ENCODE results near the gene ARMC9.
"Not testable (repeated sequence)": the region's sequence is repeated elsewhere in the genome, so short reads cannot be mapped to it uniquely, and the experiment has no call there.

Gene ARMC9

GRCh38 chr2:231360881-231361371 is 162.5 kb downstream of the ARMC9 start:
- DNase-seq (ENCODE audit: low read depth, low spot score): no peak

DNA sequence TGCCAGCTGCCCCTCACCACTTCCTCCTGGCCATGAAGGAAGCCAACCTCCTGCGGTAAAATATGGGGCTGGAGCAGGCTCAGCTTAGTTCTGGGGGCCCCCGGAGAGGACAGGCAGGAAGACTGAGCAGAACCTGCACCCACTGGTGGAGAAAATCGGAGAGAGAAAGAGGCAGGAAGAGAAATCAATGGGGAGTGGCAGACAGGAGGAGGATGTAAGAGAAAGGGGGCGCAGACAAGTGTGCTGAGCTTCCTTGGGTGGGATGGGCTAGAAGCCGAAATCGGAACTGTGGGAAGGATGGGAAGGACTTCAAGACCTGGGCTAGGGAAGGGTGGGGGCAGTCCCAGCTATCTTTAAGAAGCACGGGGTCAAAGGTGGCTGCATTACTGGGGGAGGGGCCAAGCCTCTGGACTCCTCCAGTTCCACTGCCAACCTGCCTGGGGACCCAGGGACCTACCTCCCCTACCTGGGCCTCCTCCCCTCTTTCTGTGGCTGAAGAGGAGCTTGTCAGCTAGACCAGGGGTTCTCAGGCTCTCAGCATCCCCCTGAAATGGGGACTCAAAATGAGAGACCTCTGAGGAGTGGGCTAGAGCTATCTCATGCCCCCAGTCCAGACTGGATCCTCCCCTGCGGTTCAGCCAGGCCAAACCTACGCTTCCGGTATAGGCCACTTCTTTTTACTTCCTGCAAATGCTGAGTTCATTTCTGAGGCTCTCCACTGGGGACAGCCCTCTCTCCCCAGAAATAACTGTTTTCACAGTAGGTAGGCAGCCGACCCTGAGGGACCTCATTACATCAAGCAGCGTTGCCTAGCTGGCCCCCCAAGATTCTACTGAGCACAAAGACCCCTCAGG is 163.5 kb downstream of the ARMC9 start:
- no peak for DNase-seq (ENCODE audit: low read depth, low spot score)

DNA sequence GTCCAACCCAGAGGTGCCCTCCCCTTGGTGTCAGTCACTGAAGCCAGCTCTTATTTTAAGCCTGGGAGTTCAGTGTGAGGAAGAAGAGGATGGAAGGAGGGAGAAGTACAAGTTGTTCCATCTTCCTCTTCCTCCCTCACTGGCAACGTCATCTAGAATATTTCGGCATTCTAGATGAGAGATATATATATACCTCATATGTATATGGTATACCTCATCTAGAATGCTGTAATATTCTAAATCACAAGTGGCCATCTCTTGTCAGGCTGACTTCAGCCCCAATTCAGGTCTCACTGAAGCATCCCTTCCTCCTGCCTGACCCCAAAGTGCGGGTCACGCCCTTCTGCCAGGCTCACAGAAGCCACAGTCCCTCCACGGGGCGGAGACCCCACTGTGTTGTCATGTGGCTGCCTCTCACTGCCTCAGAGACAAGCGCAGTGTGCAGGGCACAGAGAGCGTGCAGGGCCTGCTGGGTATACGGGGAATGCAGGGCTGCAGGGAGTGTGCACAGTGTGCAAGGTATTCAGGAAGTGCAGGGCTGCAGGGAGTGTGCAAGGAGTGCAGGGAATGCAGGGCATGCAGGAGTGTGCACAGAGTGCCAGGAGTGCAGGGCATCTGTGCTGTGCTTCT is 164.2 kb downstream of the ARMC9 start:
- DNase-seq (ENCODE audit: low read depth, low spot score): no peak

DNA sequence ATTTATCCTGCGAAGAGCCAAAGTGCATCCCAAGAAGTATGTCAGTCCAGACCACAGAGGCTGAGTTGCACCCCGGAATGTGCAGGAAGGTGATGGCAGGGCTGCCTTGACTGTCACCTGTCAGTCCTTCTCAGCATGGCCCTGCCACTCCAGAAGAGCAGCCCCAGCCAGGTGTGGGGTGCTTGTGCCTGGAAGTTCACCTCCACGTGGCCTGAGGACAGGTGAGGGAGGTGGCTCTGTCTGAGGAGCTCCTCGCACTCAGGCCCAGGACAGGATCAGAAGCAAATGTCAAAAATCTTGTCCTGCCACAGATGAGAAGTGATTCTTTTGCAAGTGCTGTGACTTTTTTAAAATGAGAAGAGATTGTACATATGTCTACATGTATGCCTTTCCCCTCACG is 165.6 kb downstream of the ARMC9 start:
- no peak for DNase-seq (ENCODE audit: low read depth, low spot score)

GRCh38 chr2:231364961-231365810 is 166.8 kb downstream of the ARMC9 start:
- no peak for DNase-seq (ENCODE audit: low read depth, low spot score)

DNA sequence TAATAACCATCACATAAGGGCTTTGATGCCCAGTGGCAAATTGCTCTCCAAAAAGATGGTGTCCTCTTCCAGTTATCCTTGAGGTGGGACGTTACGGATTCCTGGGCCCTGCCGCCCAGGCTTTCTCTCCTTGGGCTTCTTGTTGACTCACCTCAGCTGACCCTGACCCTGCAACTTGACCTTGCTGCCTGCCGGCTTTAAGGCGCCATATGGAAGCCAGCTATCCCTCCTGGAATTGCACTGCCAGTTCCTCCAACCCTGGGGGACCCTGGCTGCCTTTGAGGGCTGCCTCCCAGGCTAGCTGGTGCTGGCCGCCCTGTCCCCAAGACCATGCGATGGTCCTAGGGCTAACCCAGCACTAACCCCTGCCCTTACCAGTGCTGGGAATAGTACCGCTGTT is 168.7 kb downstream of the ARMC9 start:
- no peak for DNase-seq (ENCODE audit: low read depth, low spot score)

GRCh38 chr2:231369580-231370428 is 171.4 kb downstream of the ARMC9 start:
- no peak for DNase-seq (ENCODE audit: low read depth, low spot score)

DNA sequence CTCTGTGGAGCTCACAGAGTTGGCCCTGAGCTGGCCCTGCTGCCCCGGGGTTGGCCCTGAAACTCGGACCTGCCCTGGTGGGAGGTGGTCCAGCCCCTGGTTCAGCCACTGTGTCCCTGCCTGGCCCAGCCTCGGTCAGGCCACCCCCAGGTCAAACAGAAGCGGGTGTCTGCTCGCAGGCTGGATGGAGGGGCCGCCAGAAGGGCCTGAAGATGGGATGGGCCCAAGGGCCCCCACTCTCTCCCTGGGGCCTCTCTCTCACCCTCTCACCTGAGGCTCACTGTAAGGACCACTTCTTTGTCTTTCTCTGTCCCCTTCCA is 172.0 kb downstream of the ARMC9 start:
- DNase-seq (ENCODE audit: low read depth, low spot score): no peak

DNA sequence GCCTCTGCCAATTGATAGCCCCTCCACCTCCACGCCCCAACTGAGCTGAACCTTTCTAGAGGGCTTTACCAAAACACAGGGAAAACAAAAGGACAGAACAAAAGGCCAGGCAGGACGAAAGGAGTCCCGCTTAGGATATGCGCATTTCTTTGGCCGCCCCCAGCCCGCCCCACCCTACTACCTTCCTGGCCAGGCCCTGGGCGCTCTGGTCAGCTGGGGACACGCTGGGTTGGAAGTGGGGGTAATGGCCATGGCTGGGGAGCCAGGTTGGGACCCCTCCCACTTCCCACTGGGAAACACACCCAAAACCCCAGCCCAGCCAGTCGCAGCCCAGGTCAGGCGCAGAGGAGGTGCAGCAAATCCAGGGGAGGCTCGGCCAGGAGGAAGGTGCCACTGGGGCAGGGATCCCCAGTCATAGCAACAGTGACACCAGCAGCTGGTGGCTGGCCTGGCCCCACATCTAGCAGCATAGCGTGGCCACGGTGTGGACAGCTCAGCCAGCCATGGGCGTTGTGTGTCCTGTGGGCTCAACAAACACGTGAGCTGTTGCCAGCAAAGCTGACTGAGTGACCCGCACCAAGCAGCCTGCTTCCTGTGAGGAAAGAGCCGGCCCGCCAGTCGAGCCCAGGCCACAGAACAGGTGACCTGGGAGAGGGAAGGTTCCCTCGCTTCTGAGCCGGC is 172.5 kb downstream of the ARMC9 start:
- no peak for DNase-seq (ENCODE audit: low read depth, low spot score)

- DNase-seq (ENCODE audit: low read depth, low spot score): no peak
These were observed 173.1 kb downstream of the ARMC9 start for GRCh38 chr2:231371430-231372054.

DNA sequence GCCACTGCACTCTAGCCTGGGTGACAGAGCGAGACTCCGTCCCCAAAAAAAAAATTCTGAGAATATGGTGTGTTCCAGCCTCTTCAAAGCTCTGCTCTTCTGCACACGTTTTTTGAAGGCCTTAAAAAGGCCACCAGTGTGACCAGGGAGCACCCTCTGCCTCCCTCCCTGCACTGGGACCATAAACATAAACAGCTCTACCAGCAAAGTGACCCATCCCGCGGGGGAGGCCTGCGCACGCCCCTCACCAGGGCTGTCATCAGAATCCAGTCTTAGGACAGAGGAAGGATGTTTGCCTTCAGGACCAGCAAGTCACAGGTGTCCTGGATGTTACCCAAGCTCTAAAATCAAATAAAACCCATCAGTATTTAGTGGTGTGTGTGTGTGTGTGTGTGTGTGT is 173.9 kb downstream of the ARMC9 start:
- DNase-seq (ENCODE audit: low read depth, low spot score): no peak

DNA sequence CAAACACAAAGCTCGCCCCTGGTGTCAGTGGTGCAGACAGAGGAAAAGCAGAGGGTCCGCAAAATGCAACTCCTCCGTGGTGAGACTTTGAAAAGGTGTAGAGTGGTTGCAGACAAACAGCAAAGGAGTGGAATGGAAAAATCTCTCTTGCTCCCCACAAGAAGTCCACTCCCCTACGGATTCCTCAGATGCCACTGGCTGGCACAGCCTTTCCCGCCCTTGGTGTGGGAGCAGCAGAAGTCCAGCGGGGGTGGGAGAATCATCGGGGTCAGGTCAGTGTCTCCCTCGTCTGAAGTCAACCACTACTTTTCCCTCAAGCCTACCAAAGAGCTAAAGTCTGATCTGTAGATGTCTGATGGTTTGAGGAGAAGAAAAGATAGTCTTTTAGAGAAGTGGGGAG is 174.8 kb downstream of the ARMC9 start:
- no peak for DNase-seq (ENCODE audit: low read depth, low spot score)

DNA sequence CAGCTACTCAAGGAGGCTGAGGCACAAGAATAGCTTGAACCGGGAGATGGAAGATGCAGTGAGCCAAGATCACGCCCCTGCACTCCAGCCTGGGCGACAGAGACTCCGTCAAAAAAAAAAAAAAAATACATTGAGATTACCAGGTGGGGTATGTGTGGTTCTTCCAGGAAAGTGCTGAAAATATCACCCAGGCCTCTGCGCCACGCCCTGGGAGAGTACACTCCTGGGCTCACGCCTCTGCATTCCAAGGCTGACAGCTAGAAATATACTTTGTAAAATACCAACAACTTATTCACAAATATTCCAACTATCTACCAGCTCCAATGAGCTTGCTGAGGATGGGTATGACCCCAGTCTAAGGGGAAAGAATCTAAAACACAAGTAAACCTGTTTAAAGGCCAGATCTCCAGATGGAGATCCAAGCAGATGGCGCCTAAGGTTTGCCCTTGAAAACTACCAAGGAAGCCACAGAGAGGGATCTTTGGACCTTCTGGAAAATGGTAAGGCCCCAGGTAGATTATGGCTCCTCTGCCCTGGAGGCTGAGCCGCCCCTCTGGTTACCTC is 175.4 kb downstream of the ARMC9 start:
- no peak for DNase-seq (ENCODE audit: low read depth, low spot score)

GRCh38 chr2:231374771-231375170 is 176.3 kb downstream of the ARMC9 start:
- DNase-seq (ENCODE audit: low read depth, low spot score): no peak

DNA sequence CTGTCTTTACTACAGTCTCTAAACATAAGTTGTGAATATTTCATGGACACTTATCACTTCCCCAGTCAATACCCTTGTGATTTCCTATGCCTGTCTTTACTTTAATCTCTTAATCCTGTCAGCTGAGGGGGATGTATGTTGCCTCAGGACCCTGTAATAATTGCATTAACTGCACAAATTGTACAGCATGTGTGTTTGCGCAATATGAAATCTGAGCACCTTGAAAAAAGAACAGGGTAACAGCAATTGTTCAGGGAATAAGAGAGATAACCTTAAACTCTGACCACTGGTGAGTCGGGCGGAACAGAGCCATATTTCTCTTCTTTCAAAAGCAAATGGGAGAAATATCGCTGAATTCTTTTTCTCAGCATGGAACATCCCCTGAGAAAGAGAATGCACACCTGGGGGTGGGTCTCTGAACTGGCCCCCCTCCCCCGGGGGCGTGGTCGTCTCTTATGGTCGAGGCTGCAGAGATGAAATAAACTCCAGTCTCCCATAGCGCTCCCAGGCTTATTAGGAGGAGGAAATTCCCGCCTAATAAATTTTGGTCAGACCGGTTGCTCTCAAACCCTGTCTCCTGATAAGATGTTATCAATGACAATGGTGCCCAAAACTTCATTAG is 177.7 kb downstream of the ARMC9 start:
- not testable (repeated sequence) for DNase-seq (ENCODE audit: low read depth, low spot score)

GRCh38 chr2:231376857-231377256 is 178.4 kb downstream of the ARMC9 start:
- no peak for DNase-seq (ENCODE audit: low read depth, low spot score)

- DNase-seq (ENCODE audit: low read depth, low spot score): no peak
These were observed 179.7 kb downstream of the ARMC9 start for GRCh38 chr2:231378026-231378722.

DNA sequence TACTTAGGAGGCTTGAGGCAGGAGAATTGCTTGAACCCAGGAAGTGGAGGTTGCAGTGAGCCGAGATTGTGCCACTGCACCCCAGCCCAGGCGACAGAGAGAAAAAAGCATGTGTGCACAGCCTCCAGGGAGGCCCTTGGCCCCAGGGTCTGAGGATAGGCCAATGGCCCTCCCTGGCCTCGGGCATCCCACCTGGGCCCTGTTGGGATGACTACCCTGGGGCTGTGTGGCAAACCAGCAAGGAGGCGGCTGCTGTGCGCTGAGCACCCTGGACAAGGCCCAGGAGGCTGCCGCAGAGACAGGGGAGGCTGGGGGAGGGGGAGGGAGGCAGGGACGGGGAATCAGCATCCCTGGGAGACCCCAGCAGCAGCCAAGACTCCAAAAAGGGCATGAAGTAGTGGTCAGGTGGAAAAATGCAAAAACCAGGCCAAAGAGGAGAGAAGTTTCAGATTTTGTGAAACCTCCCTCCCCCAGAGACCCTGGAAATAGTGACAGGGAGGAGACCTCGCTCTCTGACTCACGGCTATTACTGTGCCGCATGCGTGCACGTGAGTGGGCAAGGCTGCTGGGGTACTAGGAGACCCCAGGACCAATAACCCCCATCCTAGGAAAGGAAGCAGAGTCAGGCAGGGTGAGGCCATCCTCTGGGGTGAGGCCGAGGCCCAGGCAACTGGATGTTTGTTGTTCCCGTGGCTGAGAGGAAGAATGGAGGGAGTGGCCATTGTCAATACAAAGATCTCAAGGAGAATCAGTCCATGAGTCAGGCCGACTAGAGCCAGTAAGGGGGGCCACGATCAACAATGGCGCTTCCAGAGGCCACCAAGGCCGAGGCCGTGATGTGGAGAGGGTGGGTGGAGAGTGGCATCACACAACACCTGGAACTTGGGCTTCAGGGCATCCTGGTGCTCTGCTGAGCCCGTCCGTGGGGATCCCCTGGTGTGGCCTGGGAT is 181.1 kb downstream of the ARMC9 start:
- no peak for DNase-seq (ENCODE audit: low read depth, low spot score)
